HG03064 (cell line): ENCODE results near the gene ATP2B2.

Source experiments
- ATAC-seq: cut with Tn5 transposase; IDR thresholded peaks from one replicate; pipeline ENCODE4 v1.9.1; 2021; ENCODE audit warnings: low read depth; ENCODE audit not compliant: unreplicated experiment

Gene ATP2B2

DNA sequence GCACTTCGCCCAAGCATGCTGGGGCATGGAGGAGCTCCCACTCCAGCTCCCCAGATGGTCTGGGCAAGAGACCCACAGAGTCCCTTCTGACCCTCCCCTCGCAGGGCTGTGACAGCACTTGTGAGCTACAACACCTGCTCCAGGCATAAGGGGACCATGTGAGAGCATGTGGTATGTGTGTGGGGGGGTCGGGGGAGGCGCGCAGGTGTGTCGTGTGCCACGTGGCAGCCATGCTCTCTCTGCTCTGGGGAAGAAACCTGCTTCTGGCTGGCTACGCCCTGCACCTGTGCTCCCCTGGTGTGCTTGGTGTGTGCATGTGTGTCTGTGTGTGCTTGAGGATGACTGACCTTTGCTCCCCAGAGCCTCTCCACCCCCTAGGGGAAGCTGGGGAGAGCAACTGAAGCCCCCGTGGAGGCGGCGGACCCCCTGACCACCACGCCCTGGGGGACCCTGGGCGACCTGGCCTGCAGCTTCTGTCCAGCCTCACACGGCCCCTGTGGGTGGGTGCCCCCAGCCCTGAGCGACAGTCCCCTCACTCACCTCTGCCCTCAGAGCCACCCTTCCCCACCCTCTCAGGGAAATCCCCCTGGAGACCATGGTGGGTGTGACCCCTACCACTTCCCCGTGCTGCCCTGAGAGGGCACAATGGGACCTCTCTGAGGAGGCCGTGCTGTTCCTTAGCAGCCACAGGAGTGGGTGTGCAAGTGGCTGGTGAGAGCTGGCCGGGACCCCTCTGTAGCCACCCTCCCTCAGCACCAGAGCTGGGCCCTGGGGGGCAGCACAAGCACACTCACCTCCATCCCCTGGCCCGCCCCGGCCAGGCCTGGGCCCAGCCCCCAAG, 167.8 kb downstream of the ATP2B2 start:
- no peak for ATAC-seq

DNA sequence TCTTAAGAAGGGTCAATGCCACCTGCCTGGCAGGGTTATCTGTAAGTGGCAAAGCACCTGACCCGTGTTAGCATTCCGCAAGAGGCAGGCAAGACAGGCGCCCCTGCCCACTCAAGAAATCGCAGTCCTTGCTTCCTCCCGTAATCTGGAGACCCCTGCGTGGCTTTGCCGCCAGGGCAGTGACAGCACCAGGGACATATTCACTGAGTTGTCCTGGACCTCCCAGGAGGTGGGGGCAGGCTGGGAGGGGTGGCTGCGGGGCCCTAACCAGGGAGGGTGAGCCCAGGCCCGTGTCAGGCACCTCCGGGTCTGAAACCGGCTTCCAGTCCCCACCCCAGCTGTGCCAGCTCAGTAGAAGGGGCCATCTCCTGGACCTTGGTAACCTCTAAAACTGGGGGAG, 168.6 kb downstream of the ATP2B2 start:
- ATAC-seq: no peak

DNA sequence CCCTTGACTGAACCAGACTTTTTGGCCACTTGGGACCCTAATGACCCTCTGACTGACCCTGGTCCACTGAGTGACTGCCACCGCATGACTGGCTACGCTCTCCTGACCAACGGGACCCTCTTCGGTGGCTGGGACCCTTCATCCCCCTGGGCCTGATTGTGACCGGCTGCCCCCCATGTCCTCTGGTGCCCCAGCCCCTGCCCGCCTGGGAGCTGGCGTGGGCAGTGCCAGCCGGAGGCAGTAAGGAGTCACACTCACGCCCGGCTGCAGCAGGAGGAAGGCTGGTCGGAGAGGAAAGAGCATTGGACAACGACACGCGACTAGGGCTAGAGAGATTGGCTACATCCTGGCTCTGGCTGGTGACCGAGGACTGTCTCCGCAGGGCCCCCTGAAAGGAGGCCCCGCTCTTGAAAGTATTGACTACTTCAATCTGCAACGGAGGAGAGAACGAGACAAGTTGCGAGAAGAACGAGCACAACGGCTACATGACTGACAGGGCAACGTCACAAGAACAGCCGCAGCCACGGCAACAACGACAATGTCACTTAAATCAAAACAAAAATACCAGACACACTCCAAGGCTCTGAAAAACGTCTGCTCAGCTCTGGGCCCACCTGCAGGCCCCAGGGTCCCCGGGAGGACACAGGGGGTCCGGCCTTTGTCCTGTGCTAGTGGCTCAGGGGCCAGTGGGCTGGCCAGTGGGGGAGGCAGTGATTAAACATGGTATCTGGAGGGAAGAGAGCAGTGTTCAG, 169.3 kb downstream of the ATP2B2 start:
- no peak for ATAC-seq

DNA sequence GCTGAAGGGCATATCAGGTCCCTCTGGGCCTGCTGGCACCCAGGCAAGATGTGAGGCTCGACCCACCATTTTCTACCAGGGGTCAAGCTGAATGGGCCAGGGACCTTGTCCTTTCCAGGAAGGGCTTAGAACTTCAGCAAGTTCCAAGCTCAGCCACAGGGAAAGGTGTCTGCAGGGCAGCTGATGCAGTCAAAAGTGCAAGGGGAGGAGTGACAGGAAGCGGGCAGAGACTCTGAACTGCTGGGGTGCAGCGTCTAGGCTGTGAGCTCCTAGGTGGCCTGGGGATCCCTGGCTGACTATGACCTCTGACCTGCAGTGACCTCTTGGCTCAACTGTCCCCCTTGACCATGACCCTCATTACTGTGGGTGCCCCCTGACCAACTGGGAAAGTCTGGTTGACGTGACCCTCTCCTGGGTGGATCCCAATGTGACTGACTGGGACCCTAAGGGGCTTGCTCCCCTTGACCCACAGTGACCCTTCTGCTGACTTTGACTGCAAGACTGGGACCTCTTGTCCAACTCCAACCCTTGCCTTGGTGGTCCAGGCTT, 170.1 kb downstream of the ATP2B2 start:
- ATAC-seq: no peak

DNA sequence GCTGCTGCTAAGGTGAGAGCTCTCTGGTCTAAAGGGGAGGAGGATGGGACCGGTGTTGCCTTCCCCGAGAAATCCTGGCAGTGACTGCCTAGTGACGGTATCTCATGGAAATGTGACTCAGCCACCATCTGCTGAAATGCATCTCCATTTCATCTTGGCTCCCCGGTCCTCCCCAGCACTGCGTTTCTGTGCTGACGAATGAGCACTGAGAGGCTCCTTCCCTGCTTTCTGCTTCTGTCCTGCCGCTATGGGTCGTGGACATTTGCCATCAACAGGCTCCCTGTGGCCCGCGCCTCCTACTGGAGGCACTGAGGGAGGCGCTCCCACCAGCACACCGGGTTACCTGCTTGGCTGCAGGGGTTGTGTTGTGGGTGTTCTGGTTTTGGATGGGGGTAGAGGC, 170.9 kb downstream of the ATP2B2 start:
- no peak for ATAC-seq

DNA sequence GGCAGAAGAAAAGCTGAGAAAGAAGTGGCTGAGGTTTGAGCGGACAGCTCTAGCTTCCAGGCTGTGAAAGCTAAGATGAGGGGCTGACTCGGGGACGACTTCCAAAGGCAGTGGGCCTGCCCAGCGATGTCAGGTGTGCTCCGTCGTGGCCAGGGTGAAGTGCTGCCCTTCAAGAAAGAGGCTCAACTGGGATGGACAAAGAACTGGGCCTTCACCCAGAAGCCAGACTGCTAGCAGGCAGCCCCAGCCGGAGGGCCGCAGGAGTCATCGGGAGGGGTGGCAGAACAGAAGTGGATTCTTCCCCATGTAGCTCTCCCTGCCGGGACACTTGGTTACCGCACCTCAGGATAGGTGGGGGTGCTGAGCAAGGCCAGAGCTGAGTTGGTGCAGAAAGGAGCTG, 171.3 kb downstream of the ATP2B2 start:
- no peak for ATAC-seq

DNA sequence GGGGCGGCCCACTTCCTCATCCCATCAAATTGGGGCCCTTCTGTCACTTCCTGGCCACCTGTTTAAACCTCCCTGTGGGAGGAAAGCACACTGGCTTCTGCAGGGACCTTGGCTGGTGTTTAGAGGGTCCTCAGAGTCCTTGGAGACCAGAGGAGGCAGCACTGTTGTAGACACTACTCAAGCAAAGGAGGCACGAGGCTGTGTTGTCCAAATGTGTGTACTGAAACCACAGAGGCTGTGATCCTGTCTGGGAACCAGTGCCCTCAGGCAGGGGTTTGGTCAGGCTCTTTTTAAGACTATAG, 172.1 kb downstream of the ATP2B2 start:
- no peak for ATAC-seq

DNA sequence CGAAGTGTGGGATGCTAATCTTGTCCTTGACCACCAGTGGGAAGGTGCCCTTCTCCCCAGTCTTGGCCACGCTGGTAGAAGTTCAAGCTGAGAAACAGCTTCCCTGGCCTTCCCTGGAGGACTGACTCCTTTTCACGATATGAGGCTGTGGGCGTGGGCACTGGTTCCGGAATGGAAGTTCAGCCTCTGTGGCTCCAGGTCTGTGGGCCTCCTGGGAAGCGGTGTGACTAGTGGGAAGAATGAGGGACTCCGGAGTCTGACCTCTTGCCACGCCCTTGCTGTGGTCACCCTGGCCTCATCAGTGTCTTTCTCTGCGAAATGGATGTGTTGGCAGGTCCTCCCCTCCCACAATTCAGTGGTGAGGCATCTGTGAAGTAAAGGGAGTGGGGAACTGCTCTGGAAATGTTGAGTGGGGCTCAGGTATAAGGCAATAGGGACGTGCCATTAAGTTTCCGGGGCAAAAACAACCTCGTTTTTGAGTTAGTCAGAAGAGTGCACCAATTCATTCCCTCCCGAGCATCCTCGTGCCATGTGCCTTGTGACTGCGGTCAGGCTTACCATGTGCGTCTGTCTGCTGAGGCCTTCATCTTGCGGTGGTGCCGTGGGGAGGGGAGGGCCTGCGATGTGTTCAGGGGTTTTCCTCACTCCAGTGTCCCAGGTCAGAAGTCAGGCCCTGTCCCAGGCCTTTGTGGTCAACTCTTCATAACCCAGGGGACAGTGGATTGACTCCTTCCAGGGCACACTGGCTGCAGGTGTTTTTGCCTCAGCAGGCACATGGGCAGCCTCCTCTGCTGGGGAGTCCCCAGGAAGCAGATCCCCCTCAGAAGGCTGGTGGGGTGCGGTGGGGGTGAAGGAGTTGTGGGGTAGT, 172.7 kb downstream of the ATP2B2 start:
- no peak for ATAC-seq

DNA sequence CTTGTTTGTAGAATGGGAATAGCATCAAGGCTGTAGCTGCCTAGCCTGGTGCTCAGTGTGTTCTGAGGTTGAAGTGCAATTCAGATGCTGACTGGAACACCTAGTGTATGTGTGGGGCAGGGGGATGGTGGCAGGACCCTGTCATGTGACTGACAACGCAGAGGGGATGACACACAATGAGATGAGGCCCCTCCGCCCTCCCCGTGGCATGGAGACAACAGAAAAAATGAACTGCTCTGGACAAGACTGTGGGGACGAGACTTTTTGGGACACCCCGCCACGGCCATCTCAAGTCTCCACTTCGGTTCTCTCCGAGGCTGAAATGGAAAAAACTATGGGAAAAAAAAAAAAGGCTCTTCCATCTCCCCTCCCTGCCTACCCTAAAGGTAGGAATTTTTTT, 174.1 kb downstream of the ATP2B2 start:
- ATAC-seq: no peak

DNA sequence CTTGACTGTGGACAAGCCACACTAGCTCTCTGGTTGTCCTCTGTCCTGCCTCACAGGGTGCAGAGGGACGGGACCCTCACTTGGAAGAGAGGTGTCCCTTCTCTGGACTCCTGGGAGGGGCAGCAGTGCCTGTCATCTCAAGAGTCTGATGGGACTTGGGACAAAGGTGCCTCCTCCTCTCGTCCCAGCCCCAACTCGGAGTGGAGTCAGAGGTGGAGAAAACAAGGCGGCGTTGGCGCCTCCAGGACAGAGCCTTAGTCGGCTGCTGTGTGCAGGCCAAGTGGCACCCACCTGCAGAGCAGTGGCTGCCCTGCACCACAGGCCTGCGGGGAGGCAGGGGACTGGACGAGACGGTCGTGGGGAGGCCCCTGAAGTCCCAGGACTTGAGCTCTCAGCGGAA, 175.1 kb downstream of the ATP2B2 start:
- no peak for ATAC-seq

DNA sequence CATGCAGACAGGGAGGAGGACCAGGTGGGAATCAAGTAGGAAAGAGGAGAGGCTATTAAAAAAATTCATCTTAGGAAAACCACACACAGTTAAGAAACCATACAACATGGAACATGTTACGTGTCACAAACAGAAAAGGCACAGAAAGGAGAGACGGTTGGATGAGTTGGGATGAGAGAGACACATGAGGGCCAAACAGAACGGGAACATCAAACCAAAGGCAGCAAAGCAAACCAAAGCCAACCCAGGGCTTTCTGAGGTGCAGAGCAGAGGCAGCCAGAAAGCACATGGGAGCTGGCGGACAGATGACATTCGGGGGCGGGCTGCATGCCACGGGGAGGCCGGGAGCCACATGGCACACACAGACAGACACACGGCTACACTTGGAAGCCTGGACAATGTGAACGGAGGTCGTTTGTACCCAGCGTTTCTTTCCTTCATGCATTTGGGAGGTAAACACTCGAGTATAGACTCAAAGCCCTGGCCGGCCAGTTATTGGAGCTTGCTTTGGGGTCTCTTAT, 175.8 kb downstream of the ATP2B2 start:
- no peak for ATAC-seq

DNA sequence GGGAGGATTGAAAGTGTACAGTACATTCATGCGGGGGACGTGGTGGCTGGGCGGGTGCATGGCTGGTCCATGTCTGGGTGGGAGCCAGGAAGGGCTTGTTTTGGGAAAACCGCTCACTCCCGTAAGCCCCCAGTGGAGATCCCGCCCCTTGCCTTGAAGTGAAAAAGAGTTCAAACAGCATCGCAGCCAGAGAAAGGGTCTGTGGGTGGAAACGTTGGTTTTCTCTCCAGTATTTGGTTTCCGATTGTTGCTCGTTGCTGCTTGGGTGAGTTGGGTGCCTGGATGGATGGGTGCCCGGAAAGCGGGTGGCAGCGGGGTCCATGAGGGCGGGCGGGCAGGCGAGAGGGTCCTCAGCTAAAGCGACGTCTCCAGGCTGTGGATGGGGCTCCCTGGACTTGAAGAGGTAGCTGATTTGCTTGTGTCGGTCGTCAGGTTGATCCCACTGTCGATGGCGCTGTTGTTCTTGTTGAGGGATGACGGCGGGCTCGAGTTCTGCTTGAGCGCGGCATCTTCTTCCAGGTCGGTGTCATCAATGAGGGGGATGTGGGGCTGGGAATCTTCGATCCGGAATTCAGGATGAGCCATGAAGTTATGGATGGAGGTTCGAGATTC, 176.8 kb downstream of the ATP2B2 start:
- ATAC-seq: no peak

DNA sequence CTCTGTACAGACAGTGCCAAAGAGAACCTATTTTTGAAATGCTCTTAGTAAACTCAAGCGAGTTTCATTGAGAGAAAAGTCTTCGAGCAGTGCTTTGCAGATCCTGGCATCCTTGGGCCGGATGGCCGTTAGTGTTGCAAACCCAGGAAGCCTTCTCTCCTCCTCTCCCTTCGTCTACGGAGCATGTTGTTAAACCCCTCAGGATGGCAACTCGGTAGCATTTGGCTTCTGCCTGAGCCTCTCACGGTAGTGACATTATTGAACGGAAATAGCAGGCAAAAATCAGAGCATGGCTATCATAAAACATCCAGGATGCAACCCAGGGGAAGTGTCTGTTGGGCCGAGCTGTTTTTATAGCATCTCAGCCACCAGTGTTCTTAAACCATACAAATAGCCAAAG, 177.8 kb downstream of the ATP2B2 start:
- no peak for ATAC-seq

DNA sequence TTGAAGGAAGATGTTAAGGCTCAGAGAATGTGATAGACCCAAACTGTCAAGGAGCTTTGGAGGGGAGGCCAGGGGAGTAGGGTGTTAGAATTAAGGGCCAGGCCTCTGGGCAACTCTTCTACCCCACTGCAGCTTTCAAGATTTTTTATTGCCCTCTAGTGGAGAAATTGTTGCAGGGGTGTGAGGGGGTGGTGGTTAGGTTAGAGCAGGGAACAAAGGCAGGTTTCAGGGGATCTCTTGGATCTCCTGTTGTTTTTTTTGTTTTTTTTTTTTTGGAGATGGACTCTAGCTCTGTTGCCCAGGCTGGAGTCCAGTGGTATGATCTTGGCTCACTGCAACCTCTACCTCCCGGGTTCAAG, 183.1 kb downstream of the ATP2B2 start:
- ATAC-seq: no peak

DNA sequence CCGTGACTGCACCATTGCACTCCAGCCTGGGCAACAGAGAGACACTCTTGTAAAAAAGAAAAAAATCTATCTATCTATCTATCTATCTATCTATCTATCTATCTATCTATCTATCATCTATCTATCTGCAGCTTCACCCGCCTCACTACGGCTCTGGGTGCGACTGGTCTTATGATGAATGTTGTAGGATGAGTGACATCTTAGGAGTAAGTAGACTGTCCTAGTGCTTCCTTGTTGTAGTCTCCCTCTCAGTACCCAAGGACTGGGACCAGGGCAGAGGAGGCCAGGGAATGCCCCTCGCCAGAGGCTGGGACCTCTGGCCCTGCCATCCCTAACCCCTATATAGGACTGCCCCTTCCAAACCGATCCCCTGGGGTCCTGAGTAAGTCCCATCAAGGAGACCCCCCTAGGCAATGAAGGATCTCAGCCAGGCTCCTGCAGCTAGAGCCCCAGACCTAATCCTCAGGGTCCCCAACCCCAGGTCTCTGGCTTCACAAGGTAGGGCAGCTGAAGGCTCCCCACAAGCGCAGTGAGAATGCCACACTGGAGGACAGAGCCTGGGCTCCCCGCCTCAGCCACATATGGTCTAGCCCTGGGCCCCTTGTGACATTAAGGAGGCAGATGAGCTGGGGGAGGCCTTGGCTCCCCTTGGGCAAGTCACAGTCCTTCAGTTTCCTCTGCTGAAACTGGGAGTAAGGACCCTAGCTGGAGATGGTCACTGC, 183.6 kb downstream of the ATP2B2 start:
- ATAC-seq: no peak

DNA sequence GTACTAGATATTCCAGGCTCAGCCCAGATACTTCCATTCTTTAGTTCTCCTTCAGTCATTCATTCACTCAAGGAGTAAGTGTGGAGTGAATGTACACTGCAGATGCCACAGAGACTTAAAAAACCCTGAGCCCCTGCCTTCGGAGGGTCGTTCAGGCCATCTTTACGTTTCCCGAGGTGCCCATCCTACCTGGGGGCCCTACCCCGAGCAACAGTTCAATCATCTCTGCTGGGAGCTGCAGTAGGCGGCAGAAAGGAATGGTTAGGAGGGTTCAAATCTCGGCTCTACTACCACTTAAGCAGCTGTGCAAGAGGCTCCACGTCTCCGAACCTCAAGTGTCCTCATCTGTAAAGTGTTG, 185.1 kb downstream of the ATP2B2 start:
- ATAC-seq: no peak

DNA sequence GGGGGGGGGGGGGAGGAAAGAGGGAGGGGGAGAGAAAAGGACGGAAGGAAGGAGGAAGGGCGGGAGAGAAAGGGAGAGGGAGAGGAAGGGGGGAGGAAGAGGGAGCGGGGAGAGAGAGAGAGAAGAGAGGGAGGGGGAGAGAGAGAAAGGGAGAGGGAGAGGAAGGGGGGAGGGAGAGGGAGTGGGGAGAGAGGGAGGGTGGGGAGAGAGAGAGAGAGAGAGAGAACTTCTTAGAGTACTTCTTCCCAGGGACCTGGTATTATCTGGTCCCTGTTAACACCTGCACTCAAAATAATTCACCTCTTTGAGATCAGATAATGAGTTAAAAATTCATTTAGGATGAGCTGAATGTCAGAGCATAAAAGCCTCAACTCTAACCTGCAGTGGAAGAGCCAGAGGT, 185.6 kb downstream of the ATP2B2 start:
- no peak for ATAC-seq

DNA sequence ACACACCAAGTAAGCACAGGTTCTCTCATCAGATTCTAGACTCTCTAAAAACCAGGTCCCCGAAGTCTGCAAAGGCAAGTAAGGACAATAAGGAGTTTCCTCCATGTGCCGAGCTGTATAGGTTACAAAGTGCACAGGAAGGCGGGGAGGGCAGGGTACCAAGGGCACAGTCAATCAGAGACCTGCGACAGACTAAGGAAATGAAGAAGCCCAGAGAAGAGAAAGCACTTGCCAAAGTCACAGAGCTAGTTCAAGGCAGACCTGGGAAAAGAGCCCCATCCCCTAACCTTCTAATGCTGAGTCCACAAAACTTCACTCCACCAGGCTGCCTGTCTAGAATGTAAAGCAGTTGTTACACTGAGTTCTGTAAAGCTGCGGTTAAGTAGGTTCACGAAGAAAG, 186.1 kb downstream of the ATP2B2 start:
- no peak for ATAC-seq

DNA sequence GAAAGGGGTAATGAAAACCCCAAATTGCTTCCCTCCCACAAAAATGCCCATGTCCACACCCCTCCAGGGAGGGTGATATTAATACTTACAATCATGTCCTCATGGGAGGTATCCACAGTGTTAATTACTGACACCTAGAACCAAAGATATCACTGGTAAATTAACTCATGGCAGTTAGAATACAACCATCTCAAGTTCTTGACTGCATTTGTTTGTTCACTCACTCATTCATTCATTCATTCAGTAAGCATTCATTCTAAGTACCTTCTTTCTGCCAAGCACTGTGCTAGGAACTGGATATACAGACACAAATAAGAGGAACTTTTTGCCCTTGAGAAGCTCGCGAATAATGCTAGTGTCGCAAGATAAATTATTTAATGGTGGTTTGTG, 187.4 kb downstream of the ATP2B2 start:
- no peak for ATAC-seq
